Vagina (tissue), 2 donors: ENCODE measurements around the gene PLD5. TPM values are rescaled to one million over a fixed set of nuclear protein-coding genes. Genes with fewer than 3 reads are reported as not detected.

Experiments
- DNase-seq, 2 donors: peaks; one replicate each; pipeline ENCODE4 v3.0.0-alpha.2; 2017; ENCODE audit errors: extremely low spot score in 2 of 2
- H3K27ac ChIP-seq: fragments of 200-600 bp; sonication (generic); one replicate; pipeline ENCODE4 v1.5.1; 2019
- H3K27me3 ChIP-seq: fragments of 200-600 bp; sonication (generic); one replicate; pipeline ENCODE4 v1.5.1; 2019
- H3K36me3 ChIP-seq, 2 donors: fragments of 200-600 bp; sonication (generic); one replicate each; pipeline ENCODE4 v1.5.1; 2017 to 2019
- H3K4me1 ChIP-seq: fragments of 200-600 bp; sonication (generic); one replicate; pipeline ENCODE4 v1.5.1; 2019
- H3K4me3 ChIP-seq, 2 donors: fragments of 200-600 bp; sonication (generic); 1 replicate in 1 of 2; 2 replicates in 1 of 2; pipeline ENCODE4 v1.5.1; 2016 to 2019
- H3K9me3 ChIP-seq: fragments of 200-600 bp; sonication (generic); one replicate; pipeline ENCODE4 v1.5.1; 2019
- CTCF ChIP-seq, 3 experiments: fragments of 450-650 bp in 2 of 3; fragments of 200-600 bp in 1 of 3; sonication (generic) in 1 of 3; IDR thresholded peaks; one replicate each; pipeline ENCODE4 v1.5.1; 2017 to 2019; ENCODE audit warnings: antibody characterized with exemption in 3 of 3, mild to moderate bottlenecking in 2 of 3, moderate library complexity in 2 of 3
- POLR2A ChIP-seq, 2 donors: fragments of 450-650 bp; IDR thresholded peaks; one replicate each; pipeline ENCODE4 v1.6.1; 2017; ENCODE audit warnings: antibody characterized with exemption in 2 of 2, mild to moderate bottlenecking in 2 of 2, moderate library complexity in 2 of 2
- POLR2AphosphoS5 ChIP-seq, 2 donors: sonication (generic); formaldehyde crosslinking; IDR thresholded peaks; one replicate each; pipeline ENCODE4 v1.9.0; 2017; ENCODE audit warnings: antibody characterized with exemption in 2 of 2, mild to moderate bottlenecking in 2 of 2, low read depth in 1 of 2; ENCODE audit not compliant: insufficient read depth in 1 of 2
- intact Hi-C: fragments of 100-400 bp; cut with DNase I; formaldehyde crosslinking; loops from one replicate; pipeline ENCODE4 v1.15.1; 2023
- total RNA-seq: library from RNA; depleted of rRNA; stranded (reverse); fragments of >200 nt; gene quantifications from one replicate; pipeline ENCODE4 v1.2.3, GENCODE V29; 2016

Gene PLD5
- total RNA-seq, 1 donor from 2014 or later: 1.5 TPM

- TF ChIP-seq CTCF (IDR thresholded peaks at IDR 0.05) (no peak), POLR2AphosphoS5 (IDR thresholded peaks at IDR 0.05; ENCODE audit: insufficient read depth in 1 of 2, low read depth in 1 of 2) (no peak), POLR2A (IDR thresholded peaks at IDR 0.05) (no peak)
- Histone ChIP-seq H3K27me3 (no peaks in the 10 kb centered on the region), H3K4me1 (no peaks in the 10 kb centered on the region), H3K36me3 (no peaks in the 10 kb centered on the region), H3K9me3 (no peaks in the 10 kb centered on the region), H3K27ac (no peak overlapping the region), H3K4me3 (no peak overlapping the region)
- DNase-seq: no peak
- intact Hi-C loops: no loop called here
These were observed 111.6 kb downstream of the PLD5 start for GRCh38 chr1:242412921-242413320.

- Histone ChIP-seq H3K27me3 (no peaks in the 10 kb centered on the region), H3K36me3 (no peaks in the 10 kb centered on the region), H3K9me3 (no peaks in the 10 kb centered on the region), H3K27ac (no peak overlapping the region), H3K4me3 (no peak overlapping the region), H3K4me1 (no peaks in the 10 kb centered on the region)
- intact Hi-C loops: no loop called here
- no peak for DNase-seq
- TF ChIP-seq POLR2A (IDR thresholded peaks at IDR 0.05) (no peak), POLR2AphosphoS5 (IDR thresholded peaks at IDR 0.05; ENCODE audit: insufficient read depth in 1 of 2, low read depth in 1 of 2) (no peak), CTCF (IDR thresholded peaks at IDR 0.05) (no peak)
These were observed 112.6 kb downstream of the PLD5 start for GRCh38 chr1:242411901-242412300.

- TF ChIP-seq POLR2AphosphoS5 (IDR thresholded peaks at IDR 0.05; ENCODE audit: insufficient read depth in 1 of 2, low read depth in 1 of 2): no peak
- no peak for TF ChIP-seq CTCF (IDR thresholded peaks at IDR 0.05)
- no peaks in the 10 kb centered on the region for H3K27me3 ChIP-seq
- H3K4me3 ChIP-seq: no peak overlapping the region
- intact Hi-C loops: loop anchor here (5.0 kb wide), 1 partner anchor 699 kb away; no protein-coding TSS in a partner anchor
- H3K27ac ChIP-seq: no peak overlapping the region
- H3K36me3 ChIP-seq: no peaks in the 10 kb centered on the region
- DNase-seq: no peak
- H3K9me3 ChIP-seq: no peaks in the 10 kb centered on the region
- no peaks in the 10 kb centered on the region for H3K4me1 ChIP-seq
These were observed 118.5 kb downstream of the PLD5 start for GRCh38 chr1:242405947-242406346.

GRCh38 chr1:242404296-242404695 is 120.2 kb downstream of the PLD5 start:
- no peak for DNase-seq
- intact Hi-C loops: no loop called here
- H3K27ac ChIP-seq: no peak overlapping the region

GRCh38 chr1:242402956-242403355 is 121.5 kb downstream of the PLD5 start:
- intact Hi-C loops: no loop called here
- H3K4me3 ChIP-seq: no peak overlapping the region
- TF ChIP-seq CTCF (IDR thresholded peaks at IDR 0.05) (no peak), POLR2A (IDR thresholded peaks at IDR 0.05) (no peak), POLR2AphosphoS5 (IDR thresholded peaks at IDR 0.05; ENCODE audit: insufficient read depth in 1 of 2, low read depth in 1 of 2) (no peak)
- H3K9me3 ChIP-seq: no peaks in the 10 kb centered on the region
- no peak overlapping the region for H3K27ac ChIP-seq
- no peaks in the 10 kb centered on the region for H3K4me1 ChIP-seq
- no peak for DNase-seq
- H3K36me3 ChIP-seq: no peaks in the 10 kb centered on the region
- H3K27me3 ChIP-seq: no peaks in the 10 kb centered on the region

More at GRCh38 chr1:242404296-242404695, 120.2 kb downstream of the PLD5 start:
- H3K4me3 ChIP-seq: no peak overlapping the region
- H3K27me3 ChIP-seq: no peaks in the 10 kb centered on the region
- TF ChIP-seq POLR2A (IDR thresholded peaks at IDR 0.05) (no peak), CTCF (IDR thresholded peaks at IDR 0.05) (no peak), POLR2AphosphoS5 (IDR thresholded peaks at IDR 0.05; ENCODE audit: insufficient read depth in 1 of 2, low read depth in 1 of 2) (no peak)
- no peaks in the 10 kb centered on the region for H3K4me1 ChIP-seq
- H3K36me3 ChIP-seq: no peaks in the 10 kb centered on the region
- no peaks in the 10 kb centered on the region for H3K9me3 ChIP-seq
